Measurements from ENCODE around the gene CDHR5.

DNA sequence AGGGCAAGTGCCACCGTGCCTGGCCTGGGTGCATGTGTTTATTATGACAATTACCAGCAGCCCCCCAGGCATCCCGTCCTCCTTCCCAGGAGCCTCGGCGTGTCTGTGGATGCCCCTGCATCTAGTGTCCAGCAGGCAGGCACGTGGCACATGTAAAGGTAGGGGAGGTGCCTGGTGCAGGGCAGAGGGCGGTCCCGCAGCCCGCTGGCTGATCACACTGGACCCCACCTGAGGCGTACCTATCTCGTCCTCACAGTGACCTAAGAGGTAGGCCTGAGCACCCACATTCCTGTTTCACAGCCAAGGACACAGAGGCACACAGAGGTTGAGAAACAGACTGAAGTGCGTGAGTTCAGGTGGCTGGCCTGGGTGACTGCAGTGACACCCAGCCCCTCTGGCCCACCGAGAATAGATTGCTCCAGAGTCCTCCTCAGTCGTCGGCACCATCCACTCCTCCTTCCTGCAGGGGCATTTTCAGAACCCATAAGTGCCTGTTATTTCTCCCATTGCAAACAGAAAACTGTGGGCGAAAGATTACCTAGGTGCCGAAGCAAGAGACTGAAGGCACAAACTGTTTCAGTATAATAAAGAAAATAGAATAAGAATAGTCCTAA lies 51.5 kb downstream of the CDHR5 start:
- TF ChIP-seq POLR2A (IDR thresholded peaks at IDR 0.05) (no peak), EP300 (IDR thresholded peaks at IDR 0.05) (no peak)
- TF ChIP-seq, protein P1, sequence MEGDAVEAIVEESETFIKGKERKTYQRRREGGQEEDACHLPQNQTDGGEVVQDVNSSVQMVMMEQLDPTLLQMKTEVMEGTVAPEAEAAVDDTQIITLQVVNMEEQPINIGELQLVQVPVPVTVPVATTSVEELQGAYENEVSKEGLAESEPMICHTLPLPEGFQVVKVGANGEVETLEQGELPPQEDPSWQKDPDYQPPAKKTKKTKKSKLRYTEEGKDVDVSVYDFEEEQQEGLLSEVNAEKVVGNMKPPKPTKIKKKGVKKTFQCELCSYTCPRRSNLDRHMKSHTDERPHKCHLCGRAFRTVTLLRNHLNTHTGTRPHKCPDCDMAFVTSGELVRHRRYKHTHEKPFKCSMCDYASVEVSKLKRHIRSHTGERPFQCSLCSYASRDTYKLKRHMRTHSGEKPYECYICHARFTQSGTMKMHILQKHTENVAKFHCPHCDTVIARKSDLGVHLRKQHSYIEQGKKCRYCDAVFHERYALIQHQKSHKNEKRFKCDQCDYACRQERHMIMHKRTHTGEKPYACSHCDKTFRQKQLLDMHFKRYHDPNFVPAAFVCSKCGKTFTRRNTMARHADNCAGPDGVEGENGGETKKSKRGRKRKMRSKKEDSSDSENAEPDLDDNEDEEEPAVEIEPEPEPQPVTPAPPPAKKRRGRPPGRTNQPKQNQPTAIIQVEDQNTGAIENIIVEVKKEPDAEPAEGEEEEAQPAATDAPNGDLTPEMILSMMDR (IDR thresholded peaks at IDR 0.05) = no peak

All from ovary (tissue), 3 donors.